Stimulated activated CD8-positive, alpha-beta memory T cell treated with anti-CD3 and anti-CD28 coated beads, Interleukin-15, amount 100 ng/mL, for 24 hours (primary cell): Measurements from ENCODE around the gene ABCA1.
"Not testable (repeated sequence)": the region's sequence is repeated elsewhere in the genome, so short reads cannot be mapped to it uniquely, and the experiment has no call there.

Experiments used
- DNase-seq: peaks from one replicate; pipeline ENCODE4 v3.0.0-alpha.2; 2020; ENCODE audit warnings: low read depth

The ABCA1 gene

GRCh38 chr9:104868687-104869404, 59.1 kb downstream of the ABCA1 start:
- no peak for DNase-seq

DNA sequence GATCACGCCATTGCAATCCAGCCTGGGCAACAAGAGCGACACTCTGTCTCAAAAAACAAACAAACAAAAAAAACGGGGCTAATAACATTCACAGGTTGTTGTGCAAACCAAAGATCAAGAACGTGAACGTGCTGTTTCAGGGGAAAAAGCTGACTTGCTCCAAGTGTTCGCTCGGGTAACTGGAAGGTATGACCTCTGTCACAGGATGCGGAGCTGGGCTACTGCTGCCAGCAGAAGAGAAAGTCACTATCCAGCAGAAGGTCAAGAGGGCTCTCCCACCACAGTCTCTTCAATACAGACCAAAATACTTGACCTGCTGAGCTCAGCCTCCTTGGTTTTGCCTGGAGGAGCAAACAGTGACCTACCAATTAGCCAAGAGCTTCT, 59.7 kb downstream of the ABCA1 start:
- DNase-seq, result no peak

GRCh38 chr9:104866191-104866590, 61.8 kb downstream of the ABCA1 start:
- DNase-seq, result no peak

DNA sequence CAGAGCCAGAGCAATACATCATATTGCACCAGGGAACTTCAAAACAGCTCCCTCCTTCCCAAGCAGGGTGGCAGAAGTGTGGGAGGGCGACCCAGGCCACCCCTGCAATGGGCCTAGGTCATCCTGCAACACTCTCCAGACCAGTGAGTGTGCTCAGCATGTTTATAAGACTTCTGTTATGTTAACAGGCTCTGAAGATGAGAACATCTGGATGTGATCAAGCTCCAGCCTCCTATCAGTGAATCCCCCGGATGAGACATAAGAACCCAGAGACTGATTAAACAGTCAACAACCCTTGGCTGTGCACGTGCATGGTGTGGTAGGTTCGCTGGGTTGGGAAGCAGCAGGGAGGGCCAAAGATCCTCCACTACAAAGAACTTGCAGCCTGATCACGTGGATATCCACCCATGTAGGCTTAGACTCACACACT, 63.3 kb downstream of the ABCA1 start:
- no peak for DNase-seq

DNA sequence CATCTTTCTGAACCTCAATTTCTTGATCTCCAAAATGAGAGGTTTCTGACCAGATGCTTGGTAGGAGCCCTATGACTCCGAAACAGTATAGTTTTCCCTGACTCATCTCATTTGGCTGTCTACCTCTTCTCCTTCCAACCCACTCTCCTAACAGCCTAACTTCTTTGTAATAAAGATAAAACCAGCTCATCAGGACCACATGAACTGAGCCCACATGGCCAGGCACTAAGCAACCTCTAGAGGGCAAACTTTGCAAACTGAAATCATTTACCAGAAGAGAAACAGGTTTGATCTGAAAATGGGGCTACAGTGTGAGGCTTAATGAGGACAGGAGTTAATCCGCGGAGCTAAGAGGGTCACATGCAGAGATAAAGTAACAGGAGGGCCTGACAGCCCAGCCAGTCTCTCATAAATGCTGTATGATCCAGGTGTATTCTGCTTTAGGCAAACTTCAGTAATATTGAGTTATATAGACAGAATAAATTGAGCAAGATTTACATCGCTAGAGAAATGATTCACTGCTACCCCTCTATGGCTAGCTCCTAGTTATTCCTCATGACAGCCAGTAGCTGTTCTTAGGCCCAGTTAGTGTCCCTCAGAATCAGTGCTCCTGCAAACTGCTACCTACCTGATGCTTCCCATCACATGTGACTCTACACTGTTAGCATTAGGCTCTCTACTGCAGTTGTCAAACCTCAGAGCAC, 64.6 kb downstream of the ABCA1 start:
- DNase-seq, result no peak

GRCh38 chr9:104861397-104861796, 66.6 kb downstream of the ABCA1 start:
- no peak for DNase-seq

DNA sequence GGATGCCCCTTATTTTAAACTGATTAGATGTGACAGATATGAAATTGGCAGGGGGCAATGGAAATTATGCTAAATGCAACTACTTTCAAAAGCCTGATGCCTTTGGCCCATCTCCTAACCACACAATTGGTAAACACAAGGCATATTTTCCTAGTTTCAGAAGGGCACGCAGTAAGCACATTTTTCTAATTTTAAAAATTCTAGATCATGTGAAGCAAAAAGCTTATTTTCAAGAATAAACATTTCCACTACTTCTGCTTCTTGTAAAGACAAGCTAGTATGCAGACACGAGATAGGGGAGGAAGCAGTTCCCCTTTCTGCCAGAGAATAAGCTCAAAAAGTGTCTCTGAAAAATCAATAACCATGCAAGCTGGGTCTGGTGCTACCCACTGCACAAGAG, 67.7 kb downstream of the ABCA1 start:
- no peak for DNase-seq

DNA sequence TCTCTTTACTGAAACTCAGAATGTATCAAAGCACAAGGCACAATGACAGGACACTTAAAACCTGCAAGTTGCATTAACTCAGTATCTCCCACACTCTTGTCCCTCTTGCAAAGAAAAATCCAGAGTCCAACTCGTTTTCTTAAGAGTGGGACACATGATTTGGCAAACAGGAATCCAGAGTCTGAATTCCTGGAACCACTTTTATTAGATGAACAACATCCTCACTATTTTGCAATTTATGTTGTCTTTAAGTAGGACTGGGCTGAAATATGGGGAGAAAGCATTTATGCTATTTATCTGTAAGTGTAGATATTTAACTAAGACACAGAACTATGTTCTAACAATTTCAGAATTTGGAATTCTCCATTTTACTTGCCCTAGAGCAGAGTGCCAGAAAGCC, 69.1 kb downstream of the ABCA1 start:
- DNase-seq, result no peak

GRCh38 chr9:104858271-104858670, 69.7 kb downstream of the ABCA1 start:
- DNase-seq, result no peak

GRCh38 chr9:104856413-104856941, 71.5 kb downstream of the ABCA1 start:
- DNase-seq, result no peak

DNA sequence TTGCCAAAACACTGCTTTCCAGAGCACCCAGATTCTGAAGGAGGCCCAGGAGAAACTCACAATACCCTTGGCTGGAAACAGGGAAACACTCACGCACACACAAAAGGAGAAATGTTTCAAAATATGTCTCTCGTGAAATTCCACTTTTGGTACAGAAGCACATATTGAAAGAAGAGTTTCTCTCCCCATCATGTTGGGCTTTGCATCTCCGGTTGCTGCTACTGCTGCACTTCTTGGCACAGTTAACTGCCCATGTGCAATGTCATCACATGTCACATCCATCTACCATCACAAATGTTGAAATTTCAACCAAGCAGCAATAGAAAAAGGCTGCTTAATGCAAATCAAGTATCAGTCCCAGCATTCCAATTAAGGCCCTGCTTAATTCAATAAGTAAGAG, 72.1 kb downstream of the ABCA1 start:
- DNase-seq, result no peak

GRCh38 chr9:104855258-104855657, 72.7 kb downstream of the ABCA1 start:
- not testable (repeated sequence) for DNase-seq

DNA sequence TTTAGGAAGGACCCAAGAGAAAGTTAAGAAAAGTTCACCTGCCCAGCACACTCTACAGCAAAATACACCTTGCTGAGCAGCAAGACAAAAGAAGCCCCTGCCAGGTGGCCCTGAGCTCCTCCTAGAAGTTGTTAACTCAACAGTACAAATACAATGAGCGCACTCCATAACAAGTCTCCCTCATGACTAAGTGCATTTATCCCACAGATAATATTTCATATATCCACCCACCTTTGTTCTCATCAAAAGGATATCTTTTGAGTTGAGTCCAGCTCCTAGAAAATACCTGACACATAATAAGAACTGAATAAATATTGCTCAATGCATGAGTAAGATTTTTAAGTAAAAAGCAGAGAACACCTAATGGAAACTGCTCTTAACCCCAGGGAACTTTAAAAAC, 73.3 kb downstream of the ABCA1 start:
- DNase-seq, result no peak

- DNase-seq, result no peak
Measured at GRCh38 chr9:104853683-104854082, 74.3 kb downstream of the ABCA1 start.

DNA sequence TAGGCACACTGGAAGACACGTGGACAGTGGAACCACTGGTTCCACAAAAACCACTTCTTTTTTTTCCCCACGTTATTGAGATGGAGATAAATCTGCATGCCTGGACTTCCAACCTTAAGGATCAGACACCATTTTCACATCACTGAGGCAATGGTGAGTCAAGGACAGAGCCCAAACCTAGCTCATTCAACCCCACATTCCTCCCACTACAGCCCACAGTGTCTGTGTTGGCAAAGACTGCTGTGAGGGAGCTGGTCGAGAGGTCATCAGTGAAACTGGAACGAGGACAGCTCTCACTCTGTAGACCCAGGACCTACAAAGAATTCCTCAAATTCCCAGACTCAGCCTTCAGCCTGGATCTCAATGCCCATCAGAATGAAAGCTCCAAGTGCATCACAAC, 74.8 kb downstream of the ABCA1 start:
- no peak for DNase-seq

- no peak for DNase-seq
Measured at GRCh38 chr9:104851546-104851920, 76.4 kb downstream of the ABCA1 start.

DNA sequence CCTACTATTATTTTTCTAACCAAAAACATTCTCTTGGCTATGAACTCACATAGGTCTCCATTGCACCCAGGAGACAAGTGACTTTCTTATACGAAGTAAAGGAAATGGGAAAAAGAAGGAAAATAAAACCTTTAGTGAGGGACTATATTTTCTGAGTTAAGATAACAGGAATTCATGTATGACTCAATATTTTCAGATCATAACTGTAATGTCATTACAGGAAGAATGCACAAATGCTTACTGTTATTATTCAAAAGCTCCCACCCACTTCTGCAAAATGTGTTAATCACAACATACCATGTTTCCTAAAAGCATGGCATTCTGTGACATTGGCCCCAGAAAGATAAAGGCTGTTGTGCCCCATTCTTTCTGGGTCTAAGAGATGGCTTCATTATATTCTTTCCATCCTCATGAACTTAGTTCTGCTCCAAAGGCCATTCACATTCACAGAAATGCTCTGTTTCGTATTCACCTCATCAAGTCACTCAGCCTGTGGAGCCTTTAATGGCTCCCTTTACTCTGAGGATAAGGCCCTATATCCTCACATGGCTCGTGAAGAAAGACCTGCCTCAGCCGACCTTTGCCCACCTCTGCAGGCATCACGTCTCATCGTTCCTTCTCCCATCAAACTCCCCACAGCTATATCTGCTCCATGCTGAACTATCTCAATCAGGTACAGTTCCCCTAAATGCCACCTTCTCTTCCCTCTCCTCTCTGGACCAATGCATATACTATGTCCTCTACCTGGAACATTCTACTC, 77.0 kb downstream of the ABCA1 start:
- DNase-seq, result no peak

- DNase-seq, result no peak
Measured at GRCh38 chr9:104849023-104849422, 78.9 kb downstream of the ABCA1 start.

GRCh38 chr9:104844710-104845109, 83.2 kb downstream of the ABCA1 start:
- DNase-seq, result no peak

GRCh38 chr9:104843644-104844240, 84.2 kb downstream of the ABCA1 start:
- DNase-seq, result no peak

DNA sequence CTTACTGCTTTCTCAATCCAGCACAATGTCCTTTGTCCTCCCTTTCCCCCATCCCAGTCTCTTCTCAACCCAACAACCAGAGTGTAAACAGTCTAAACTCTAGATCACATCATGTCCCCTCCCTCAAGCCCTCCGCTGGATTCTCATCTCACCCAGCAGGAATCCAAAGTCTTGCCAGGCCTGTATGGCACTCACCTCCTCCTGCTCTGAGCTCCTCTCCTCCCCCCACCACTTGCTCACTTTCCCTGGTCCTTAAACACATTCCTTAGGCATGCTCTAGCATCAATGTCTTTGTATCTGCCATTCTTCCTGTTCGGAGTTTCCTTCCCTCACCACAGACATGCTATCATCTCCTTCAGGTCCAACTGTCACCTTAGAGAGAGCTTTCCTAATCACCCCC, 85.3 kb downstream of the ABCA1 start:
- no peak for DNase-seq

GRCh38 chr9:104841601-104842141, 86.3 kb downstream of the ABCA1 start:
- no peak for DNase-seq
